Left renal cortex interstitium (tissue), 4 donors: ENCODE data around the gene UBA7. TPM values are rescaled to one million over a fixed set of nuclear protein-coding genes. Genes with fewer than 3 reads are reported as not detected.
"Not testable (repeated sequence)": the region's sequence is repeated elsewhere in the genome, so short reads cannot be mapped to it uniquely, and the experiment has no call there.

Experiments used
- DNase-seq, 4 donors: peaks; one replicate each; pipeline ENCODE4 v3.0.0-alpha.2; 2013; ENCODE audit warnings: low read depth in 4 of 4, low spot score in 2 of 4, missing footprints in 1 of 4
- polyA plus RNA-seq, 4 donors: library from polyadenylated mRNA; unstranded; fragments of 120-200 nt; gene quantifications; one replicate each; pipeline ENCODE4 v1.2.1, GENCODE V29; 2013; ENCODE audit not compliant: insufficient read length in 4 of 4

UBA7 gene
- 10 to 100 TPM; 36.0 to 52.0 (median 39.9) TPM for polyA plus RNA-seq

- no peak for DNase-seq
Measured at GRCh38 chr3:49813497-49814174, at the start of gene UBA7. TSS of gene UBA7 (minus strand) at chr3:49813953. CDS start at chr3:49813787, 166 bp downstream.

GRCh38 chr3:49859576-49860305 lies 46.0 kb upstream of the UBA7 start:
- DNase-seq, result no peak

GRCh38 chr3:49856181-49857005 lies 42.6 kb upstream of the UBA7 start, which contains the start of gene TRAIP:
TSS of gene TRAIP (minus strand) at chr3:49856564. CDS start at chr3:49856453, 111 bp downstream.
- DNase-seq, result peak; percentile 84 to 93 (median 88)

GRCh38 chr3:49855662-49856061 lies 41.9 kb upstream of the UBA7 start:
- DNase-seq, result no peak

- no peak for DNase-seq
Measured at GRCh38 chr3:49845694-49846093, 31.9 kb upstream of the UBA7 start.

GRCh38 chr3:49844464-49845183 lies 30.9 kb upstream of the UBA7 start:
- no peak for DNase-seq

- DNase-seq, result no peak
Measured at GRCh38 chr3:49842843-49843517, 29.2 kb upstream of the UBA7 start.

GRCh38 chr3:49841806-49842205 lies 28.1 kb upstream of the UBA7 start:
- no peak for DNase-seq

GRCh38 chr3:49841126-49841696 lies 27.5 kb upstream of the UBA7 start:
- no peak for DNase-seq

GRCh38 chr3:49840388-49840787 lies 26.6 kb upstream of the UBA7 start:
- DNase-seq, result no peak

GRCh38 chr3:49839193-49839809 lies 25.5 kb upstream of the UBA7 start:
- peak in 3 of 4 donors; percentile 50 to 73 (median 65) for DNase-seq

GRCh38 chr3:49831341-49831740 lies 17.6 kb upstream of the UBA7 start:
- DNase-seq, result no peak

- no peak for DNase-seq
Measured at GRCh38 chr3:49826016-49826415, 12.3 kb upstream of the UBA7 start.

- not testable (repeated sequence) for DNase-seq
Measured at GRCh38 chr3:49823131-49823530, 9.4 kb upstream of the UBA7 start.

- DNase-seq, result no peak
Measured at GRCh38 chr3:49812916-49813496, 747 bp downstream of the UBA7 start.

GRCh38 chr3:49807431-49808114 lies 6.2 kb downstream of the UBA7 start:
- peak in 1 of 4 donors; percentile 61 for DNase-seq

GRCh38 chr3:49806850-49807249 lies 6.9 kb downstream of the UBA7 start:
- no peak for DNase-seq
